AG04449 (cell line): ENCODE data around the gene PBX4.
"Not testable (repeated sequence)": the region's sequence is repeated elsewhere in the genome, so short reads cannot be mapped to it uniquely, and the experiment has no call there.

Experiments used
- CTCF ChIA-PET: fragments of 350-600 bp; formaldehyde crosslinking; extraction: SDS; loops from one replicate; lab custom pipeline; 2021; ENCODE audit warnings: antibody characterized with exemption; lab: Yijun Ruan, JAX
- POLR2A ChIA-PET: fragments of 400-600, 350-600 bp; formaldehyde crosslinking; extraction: SDS; loops from one replicate; lab custom pipeline; 2020; ENCODE audit warnings: antibody characterized with exemption, inconsistent platforms; lab: Yijun Ruan, JAX
- DNase-seq: peaks from one replicate; pipeline ENCODE4 v3.0.0-alpha.2; 2010; ENCODE audit warnings: low read depth, low spot score
- H3K4me3 ChIP-seq: 2 replicates; pipeline ENCODE4 v1.5.1; 2011; ENCODE audit warnings: low read depth, mild to moderate bottlenecking, control low read depth, low read length
- TF ChIP-seq, protein P1 (sequence below): IDR thresholded peaks from one replicate; pipeline ENCODE4 v1.5.1; 2011; ENCODE audit warnings: mild to moderate bottlenecking, moderate library complexity, low read length, control low read depth, inconsistent platforms; ENCODE audit not compliant: insufficient read depth; ENCODE audit errors: missing control alignments

Gene PBX4

GRCh38 chr19:19615086-19615485, 3.4 kb downstream of the PBX4 start:
- POLR2A ChIA-PET: no interaction called here
- H3K4me3 ChIP-seq: no peak overlapping the region
- no peak for DNase-seq
- TF ChIP-seq, protein P1, sequence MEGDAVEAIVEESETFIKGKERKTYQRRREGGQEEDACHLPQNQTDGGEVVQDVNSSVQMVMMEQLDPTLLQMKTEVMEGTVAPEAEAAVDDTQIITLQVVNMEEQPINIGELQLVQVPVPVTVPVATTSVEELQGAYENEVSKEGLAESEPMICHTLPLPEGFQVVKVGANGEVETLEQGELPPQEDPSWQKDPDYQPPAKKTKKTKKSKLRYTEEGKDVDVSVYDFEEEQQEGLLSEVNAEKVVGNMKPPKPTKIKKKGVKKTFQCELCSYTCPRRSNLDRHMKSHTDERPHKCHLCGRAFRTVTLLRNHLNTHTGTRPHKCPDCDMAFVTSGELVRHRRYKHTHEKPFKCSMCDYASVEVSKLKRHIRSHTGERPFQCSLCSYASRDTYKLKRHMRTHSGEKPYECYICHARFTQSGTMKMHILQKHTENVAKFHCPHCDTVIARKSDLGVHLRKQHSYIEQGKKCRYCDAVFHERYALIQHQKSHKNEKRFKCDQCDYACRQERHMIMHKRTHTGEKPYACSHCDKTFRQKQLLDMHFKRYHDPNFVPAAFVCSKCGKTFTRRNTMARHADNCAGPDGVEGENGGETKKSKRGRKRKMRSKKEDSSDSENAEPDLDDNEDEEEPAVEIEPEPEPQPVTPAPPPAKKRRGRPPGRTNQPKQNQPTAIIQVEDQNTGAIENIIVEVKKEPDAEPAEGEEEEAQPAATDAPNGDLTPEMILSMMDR: no peak
- CTCF ChIA-PET: no interaction called here

DNA sequence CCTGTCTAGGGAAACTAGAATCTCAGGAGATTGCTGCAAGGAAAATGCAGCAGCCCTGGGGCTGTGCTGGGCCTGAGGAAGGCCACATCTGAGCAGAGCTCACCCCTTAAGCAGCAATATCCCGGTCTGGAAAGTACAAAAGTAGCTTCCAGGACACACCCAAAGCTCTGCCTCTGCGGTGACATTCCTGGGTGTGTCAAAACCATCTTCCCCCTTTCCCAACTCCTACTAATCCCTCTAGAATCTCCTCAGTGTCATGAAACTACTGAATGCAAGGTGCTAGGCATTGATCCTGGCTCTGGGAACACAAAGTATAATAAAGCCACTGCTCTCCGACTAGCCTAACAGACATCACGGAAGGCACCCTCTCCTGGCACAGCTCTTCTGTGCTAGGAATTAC, 5.0 kb downstream of the PBX4 start:
- POLR2A ChIA-PET: interaction anchor here (1.0 kb wide), 1 partner anchor 14 kb away, joined by 3 read pairs; no protein-coding TSS in a partner anchor
- H3K4me3 ChIP-seq: no peak overlapping the region
- TF ChIP-seq, protein P1: no peak
- no peak for DNase-seq
- CTCF ChIA-PET: interaction anchor here (0.8 to 2.9 kb wide), 5 partner anchors 17 to 81 kb away, joined by 3 to 16 read pairs (median 4); no protein-coding TSS in a partner anchor

GRCh38 chr19:19610376-19611202, 7.9 kb downstream of the PBX4 start:
- no peak for DNase-seq
- no peak overlapping the region for H3K4me3 ChIP-seq
- POLR2A ChIA-PET: no interaction called here
- TF ChIP-seq, protein P1: no peak
- CTCF ChIA-PET: interaction anchor here (1.0 to 1.8 kb wide), 2 partner anchors 34 to 58 kb away, joined by 3 to 4 read pairs; no protein-coding TSS in a partner anchor

- DNase-seq, H3K4me3 ChIP-seq, POLR2A ChIA-PET: not testable (repeated sequence)
- CTCF ChIA-PET: interaction anchor here (0.6 to 2.2 kb wide), 3 partner anchors 15 to 54 kb away, joined by 3 to 11 read pairs (median 3); no protein-coding TSS in a partner anchor
Observed at GRCh38 chr19:19606686-19607085, 11.8 kb downstream of the PBX4 start.

DNA sequence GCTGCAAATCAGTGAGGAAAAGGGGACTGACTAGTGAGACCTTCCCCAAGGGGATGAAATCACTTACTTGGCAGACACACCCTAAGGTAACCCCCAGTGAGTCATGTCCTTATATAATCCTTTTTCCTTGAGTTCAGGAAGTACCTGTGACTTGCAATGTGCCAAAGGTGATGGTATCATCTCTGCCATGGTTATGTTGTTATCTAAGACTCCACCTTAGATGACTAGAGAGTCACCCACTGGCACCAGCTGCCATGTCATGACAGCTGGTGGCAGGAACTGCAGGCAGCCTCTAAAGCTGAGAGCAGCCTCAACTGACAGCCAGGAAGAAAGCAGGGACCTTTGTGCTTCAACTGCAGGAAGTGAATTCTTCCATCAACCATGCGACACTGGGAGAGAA, 12.5 kb downstream of the PBX4 start:
- TF ChIP-seq, protein P1: no peak
- POLR2A ChIA-PET: no interaction called here
- DNase-seq: no peak
- CTCF ChIA-PET: interaction anchor here (0.7 to 2.2 kb wide), 2 partner anchors 52 to 53 kb away, joined by 5 to 11 read pairs; no protein-coding TSS in a partner anchor
- H3K4me3 ChIP-seq: no peak overlapping the region

GRCh38 chr19:19602713-19603324, 15.7 kb downstream of the PBX4 start:
- ChIA-PET CTCF (interaction anchor here (1.0 kb wide), 1 partner anchor 49 kb away, joined by 3 read pairs; no protein-coding TSS in a partner anchor), POLR2A (no interaction called here)
- no peak for DNase-seq
- no peak overlapping the region for H3K4me3 ChIP-seq
- TF ChIP-seq, protein P1: no peak
